KMS-11 (cell line): Measurements from ENCODE around the gene PPP1R3G.

ENCODE experiments used
- H2AFZ ChIP-seq: fragments of 200-600 bp; sonication (generic); 2 replicates; pipeline ENCODE4 v1.6.1; 2016; ENCODE audit warnings: antibody characterized with exemption, mixed run types, low read depth
- H3K27ac ChIP-seq: fragments of 200-600 bp; sonication (generic); 2 replicates; pipeline ENCODE4 v1.6.1; 2016; ENCODE audit warnings: mild to moderate bottlenecking, mixed run types
- H3K27me3 ChIP-seq: fragments of 200-600 bp; sonication (generic); 2 replicates; pipeline ENCODE4 v1.6.1; 2017; ENCODE audit warnings: mild to moderate bottlenecking, low read depth, mixed run types, moderate library complexity; ENCODE audit not compliant: insufficient read depth
- H3K36me3 ChIP-seq: fragments of 200-600 bp; sonication (generic); 2 replicates; pipeline ENCODE4 v1.6.1; 2017; ENCODE audit warnings: mild to moderate bottlenecking, mixed run types; ENCODE audit not compliant: insufficient read depth
- H3K4me1 ChIP-seq: fragments of 200-600 bp; sonication (generic); 2 replicates; pipeline ENCODE4 v1.6.1; 2016; ENCODE audit warnings: mild to moderate bottlenecking, low read depth, mixed run types; ENCODE audit not compliant: poor library complexity, severe bottlenecking
- H3K4me2 ChIP-seq: fragments of 200-600 bp; sonication (generic); 2 replicates; pipeline ENCODE4 v1.7.0; 2016; ENCODE audit warnings: mild to moderate bottlenecking, mixed run types
- H3K4me3 ChIP-seq: fragments of 200-600 bp; sonication (generic); IDR thresholded peaks from 2 replicates; pipeline ENCODE4 v1.6.1; 2017; ENCODE audit warnings: low read depth, low read length, mixed read lengths; ENCODE audit not compliant: insufficient read depth
- H3K79me2 ChIP-seq: fragments of 200-600 bp; sonication (generic); 2 replicates; pipeline ENCODE4 v1.6.1; 2016; ENCODE audit warnings: low read depth, mixed run types; ENCODE audit not compliant: insufficient read depth
- H3K9ac ChIP-seq: fragments of 200-600 bp; sonication (generic); 2 replicates; pipeline ENCODE4 v1.6.1; 2016; ENCODE audit warnings: mild to moderate bottlenecking, mixed run types
- H4K20me1 ChIP-seq: fragments of 200-600 bp; sonication (generic); 2 replicates; pipeline ENCODE4 v1.6.1; 2016; ENCODE audit warnings: mild to moderate bottlenecking, mixed run types; ENCODE audit not compliant: insufficient read depth
- CTCF ChIP-seq: fragments of 200-600 bp; sonication (generic); conservative IDR thresholded peaks from 2 replicates; pipeline ENCODE4 v1.6.1; 2017; ENCODE audit warnings: low read depth, mild to moderate bottlenecking, antibody characterized with exemption, low read length, moderate library complexity, mixed read lengths

The PPP1R3G gene

GRCh38 chr6:5136851-5137250 lies 51.7 kb downstream of the PPP1R3G start:
- no peaks in the 10 kb centered on the region for H4K20me1 ChIP-seq
- no peaks in the 10 kb centered on the region for H3K79me2 ChIP-seq
- no peak overlapping the region for H3K4me2 ChIP-seq
- H3K4me3 ChIP-seq: no peak overlapping the region
- H3K4me1 ChIP-seq: no peaks in the 10 kb centered on the region
- TF ChIP-seq CTCF: no peak
- H3K27ac ChIP-seq: no peak overlapping the region
- no peaks in the 10 kb centered on the region for H3K36me3 ChIP-seq
- H2AFZ ChIP-seq: no peak overlapping the region
- no peak overlapping the region for H3K9ac ChIP-seq
- H3K27me3 ChIP-seq: no peaks in the 10 kb centered on the region
